ENCODE results near the gene SGF29. TPM values are rescaled to one million over a fixed set of nuclear protein-coding genes. Genes with fewer than 3 reads are reported as not detected.

The SGF29 gene
- total and polyA plus RNA-seq, 2 of the 8 experiments (the other 6 are each of a cell fraction or from before 2014, with no cell fraction given) = 3.1 to 22.7 TPM

GRCh38 chr16:28623172-28623711 lies 69.5 kb downstream of the SGF29 start:
- Histone ChIP-seq H2BK15ac (ENCODE audit: low read length) (no peak overlapping the region), H3K9ac (replicated peaks in 1 of 4; ENCODE audit: extremely low read depth in 1 of 4, low read depth in 3 of 4, low read length in 3 of 4) (no peak overlapping the region), H3K4ac (replicated peaks; ENCODE audit: insufficient read length, low read depth, low read length) (no peak overlapping the region), H2BK120ac (replicated peaks; ENCODE audit: low read depth, low read length) (no peak overlapping the region), H4K8ac (ENCODE audit: extremely low read depth, insufficient read depth, low read length) (no peak overlapping the region), H3K9me3 (ENCODE audit: insufficient read depth in 2 of 2, low read depth in 1 of 2, low read length in 1 of 2) (no peaks in the 10 kb centered on the region), H3K23ac (ENCODE audit: insufficient read length) (no peak overlapping the region), H3K27ac (ENCODE audit: low read depth, low read length) (no peak overlapping the region), H3K4me2 (ENCODE audit: insufficient read depth in 1 of 2, low read depth in 2 of 2, low read length in 2 of 2) (no peak overlapping the region), H3K79me1 (ENCODE audit: low read depth, low read length) (no peaks in the 10 kb centered on the region), H4K91ac (replicated peaks; ENCODE audit: insufficient read length, low read length) (no peak overlapping the region), H3K23me2 (ENCODE audit: low read depth, low read length) (no peaks in the 10 kb centered on the region), H3K36me3 (ENCODE audit: control insufficient read depth in 2 of 4, insufficient read depth in 4 of 4, low read length in 3 of 4) (no peaks in the 10 kb centered on the region), H3K4me3 (ENCODE audit: extremely low read depth in 1 of 4, insufficient read depth in 2 of 4, low read depth in 3 of 4, low read length in 4 of 4) (no peak overlapping the region), H2BK12ac (ENCODE audit: low read depth, low read length) (no peak overlapping the region; the same call in 1 of the 2 replicates), H2AFZ (ENCODE audit: low read length) (peak overlapping the region; percentile 85; the same call in 1 of the 2 replicates), H3K18ac (ENCODE audit: extremely low read depth, low read length) (no peak overlapping the region), H3K56ac (replicated peaks; ENCODE audit: insufficient read length, low read depth, low read length) (no peak overlapping the region), H3K14ac (ENCODE audit: insufficient read length) (no peak overlapping the region), H3K4me1 (replicated peaks in 1 of 4; ENCODE audit: control insufficient read depth in 3 of 4, insufficient read depth in 4 of 4, low read length in 3 of 4) (peaks cover 0 to 5% (median under 1%) of the 10 kb centered on the region in 4 experiments; a peak in 3 of 7 replicates), H2BK5ac (ENCODE audit: low read depth, low read length) (no peak overlapping the region), H3K79me2 (ENCODE audit: control insufficient read depth in 1 of 2, insufficient read depth in 2 of 2, low read length in 2 of 2) (no peaks in the 10 kb centered on the region), H4K5ac (ENCODE audit: insufficient read length, low read depth, low read length) (no peak overlapping the region), H3K27me3 (replicated peaks in 1 of 4; ENCODE audit: control insufficient read depth in 3 of 4, extremely low read depth in 1 of 4, insufficient read depth in 3 of 4, low read length in 3 of 4) (no peaks in the 10 kb centered on the region), H2AK5ac (ENCODE audit: low read depth, low read length) (no peak overlapping the region), H4K20me1 (replicated peaks in 1 of 2; ENCODE audit: control insufficient read depth in 1 of 2, insufficient read depth in 2 of 2, low read length in 2 of 2) (no peaks in the 10 kb centered on the region), H2BK20ac (ENCODE audit: low read length) (0 out of 2 replicates have a peak overlapping the region, but pooled peaks have one; percentile 48)
- no peak for TF ChIP-seq CHD1 (IDR thresholded peaks at IDR 0.05; ENCODE audit: low read depth, low read length)
- TF ChIP-seq HDAC6 (IDR thresholded peaks at IDR 0.05; ENCODE audit: low read depth, low read length) = no peak
- TF ChIP-seq SP2 (IDR thresholded peaks at IDR 0.05; ENCODE audit: low read length) = no peak
- TF ChIP-seq POU5F1 (IDR thresholded peaks at IDR 0.05; ENCODE audit: low read depth, low read length) = no peak
- no peak for TF ChIP-seq KDM4A (IDR thresholded peaks at IDR 0.05; ENCODE audit: low read depth, low read length, severe bottlenecking)
- TF ChIP-seq JUN (IDR thresholded peaks at IDR 0.05; ENCODE audit: low read depth, low read length) = no peak
- TF ChIP-seq SP1 (IDR thresholded peaks at IDR 0.05; ENCODE audit: low read depth, low read length) = no peak
- no peak for TF ChIP-seq NANOG (IDR thresholded peaks at IDR 0.05; ENCODE audit: insufficient read depth, low read depth, low read length, poor library complexity, severe bottlenecking)
- no peak for TF ChIP-seq SAP30 (IDR thresholded peaks at IDR 0.05; ENCODE audit: insufficient read depth, insufficient replicate concordance, low read length)
- no peak for TF ChIP-seq BACH1 (IDR thresholded peaks at IDR 0.05; ENCODE audit: low read length)
- TF ChIP-seq RXRA (IDR thresholded peaks at IDR 0.05; ENCODE audit: insufficient read depth, low read depth, low read length) = no peak
- no peak for TF ChIP-seq RFX5 (IDR thresholded peaks at IDR 0.05; ENCODE audit: borderline replicate concordance, low read depth, low read length)
- TF ChIP-seq PHF8 (conservative IDR thresholded peaks at IDR 0.05; ENCODE audit: low read depth, low read length) = no peak
- TF ChIP-seq SRF (IDR thresholded peaks at IDR 0.05; ENCODE audit: low read depth, low read length) = no peak
- no peak for TF ChIP-seq CHD2 (IDR thresholded peaks at IDR 0.05; ENCODE audit: low read length)
- ChIA-PET POLR2A (ENCODE audit: partially characterized antibody) (interaction anchor here (1.2 kb wide), 1 partner anchor 14 kb away, joined by 3 read pairs; the partner anchor contains the start of gene SULT1A1), CTCF (ENCODE audit: partially characterized antibody) (no interaction called here)
- DNase-seq (ENCODE audit: low read depth in 1 of 2, low spot score in 2 of 2) (no peak), FAIRE-seq (no peak)
- WGBS, 2 experiments (ENCODE audit: extremely low coverage in 1 of 2, insufficient coverage in 1 of 2, insufficient read length in 1 of 2, insufficient replicate concordance in 2 of 2, low coverage in 1 of 2, low lambda C conversion rate in 2 of 2, missing lambda C conversion rate in 1 of 2) = 97% methylated on average over 54 of the region's 68 CpGs; no CpG with 5 or more reads in 1 of the 2 experiments

Measured in H1 (cell line).